A375 (cell line): Measurements from ENCODE around the gene TRIM24. TPM values are rescaled to one million over a fixed set of nuclear protein-coding genes. Genes with fewer than 3 reads are reported as not detected.

Experiments used
- small RNA-seq: library from RNA; depleted of rRNA; stranded (forward); fragments of <200 nt; gene quantifications from one replicate; pipeline ENCODE3, GENCODE V24; 2014
- total RNA-seq: library from RNA; depleted of rRNA; stranded (reverse); fragments of >200 nt; shearing (Covaris generic); gene quantifications from 2 replicates; pipeline ENCODE4 v1.2.3, GENCODE V29; 2014; rRNA removed

Gene TRIM24
- 12.8 and 14.6 TPM in 2 replicates for total RNA-seq

GRCh38 chr7:138460176-138460648 is at the start of gene TRIM24:
Gene TRIM24 (plus strand): TSS chr7:138460259. CDS start chr7:138460549, 290 bp downstream.

Small RNAs within 50 kb of the gene (small RNA-seq; reads per million reads assigned to genes)
- not detected for gene RF00561

Other genes starting within 250 kb of the TRIM24 start
- not detected in 2 replicates for gene SVOPL, start 241.1 kb downstream of the TRIM24 start, total RNA-seq